ENCODE measurements around the gene CLK2.

Gene CLK2

DNA sequence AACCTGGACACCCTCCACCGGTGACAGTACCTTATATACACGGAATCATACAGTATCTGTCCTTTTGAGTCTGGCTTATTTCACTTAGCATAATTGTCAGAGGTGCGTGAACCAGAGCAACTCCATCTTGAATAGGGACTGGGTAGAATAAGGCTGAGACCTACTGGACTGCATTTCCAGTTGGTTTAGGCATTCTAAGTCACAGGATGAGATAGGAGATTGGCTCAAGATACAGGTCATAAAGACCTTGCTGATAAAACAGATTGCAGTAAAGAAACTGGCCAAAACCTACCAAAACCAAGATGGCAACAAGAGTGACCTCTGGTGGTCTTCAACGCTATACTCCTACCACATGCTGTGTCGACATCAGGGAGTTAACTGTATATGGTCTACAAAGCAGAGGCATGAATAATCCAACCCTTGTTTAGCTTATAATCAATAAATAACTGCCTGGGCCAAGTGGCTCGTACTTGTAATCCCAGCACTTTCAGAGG lies 34.0 kb upstream of the CLK2 start:
- H3K27me3 Mint-ChIP-seq: no peaks in the 10 kb centered on the region
- H3K9me3 Mint-ChIP-seq: no peaks in the 10 kb centered on the region
- H3K36me3 Mint-ChIP-seq (ENCODE audit: insufficient read depth): peaks cover 17% of the 10 kb centered on the region
- peak overlapping the region in 1 of 2 donors; percentile 95 for H3K4me3 Mint-ChIP-seq
- peak overlapping the region; percentile 97 for H3K27ac Mint-ChIP-seq
- DNase-seq (no peak), ATAC-seq (replicated peaks) (no peak)
- peaks cover 23 to 28% of the 10 kb centered on the region in 2 donors for H3K4me1 Mint-ChIP-seq (ENCODE audit: low read depth in 2 of 2)

GRCh38 chr1:155305881-155306391 lies 32.6 kb upstream of the CLK2 start:
- ATAC-seq (replicated peaks): no peak
- H3K9me3 Mint-ChIP-seq: no peaks in the 10 kb centered on the region
- peaks cover 17% of the 10 kb centered on the region in 2 donors for H3K4me1 Mint-ChIP-seq (ENCODE audit: low read depth in 2 of 2)
- no peak for DNase-seq
- no peak overlapping the region for H3K4me3 Mint-ChIP-seq
- H3K27me3 Mint-ChIP-seq: no peaks in the 10 kb centered on the region
- H3K27ac Mint-ChIP-seq: no peak overlapping the region
- peaks cover 13% of the 10 kb centered on the region for H3K36me3 Mint-ChIP-seq (ENCODE audit: insufficient read depth)

- DNase-seq (no peak), ATAC-seq (replicated peaks) (no peak)
- no peaks in the 10 kb centered on the region for H3K9me3 Mint-ChIP-seq
- no peak overlapping the region for H3K27ac Mint-ChIP-seq
- no peaks in the 10 kb centered on the region for H3K27me3 Mint-ChIP-seq
- no peak overlapping the region for H3K4me3 Mint-ChIP-seq
- peaks cover 13% of the 10 kb centered on the region for H3K36me3 Mint-ChIP-seq (ENCODE audit: insufficient read depth)
- H3K4me1 Mint-ChIP-seq (ENCODE audit: low read depth in 2 of 2): peaks cover 10 to 13% of the 10 kb centered on the region in 2 donors
These were observed 31.3 kb upstream of the CLK2 start for GRCh38 chr1:155304558-155305063.

- no peaks in the 10 kb centered on the region for H3K36me3 Mint-ChIP-seq (ENCODE audit: insufficient read depth)
- H3K27ac Mint-ChIP-seq: no peak within 1 kb of the TSS
- DNase-seq: no peak
- no peak within 1 kb of the TSS for H3K4me3 Mint-ChIP-seq
- no peak for ATAC-seq (replicated peaks)
- no peaks in the 10 kb centered on the region for H3K4me1 Mint-ChIP-seq (ENCODE audit: low read depth in 2 of 2)
- H3K27me3 Mint-ChIP-seq: peaks cover 17 to 22% of the 10 kb centered on the region in 2 donors
- H3K9me3 Mint-ChIP-seq: no peaks in the 10 kb centered on the region
These were observed 28.1 kb upstream of the CLK2 start, which contains the start of gene PKLR for GRCh38 chr1:155301342-155301841. TSS of gene PKLR (minus strand) at chr1:155301438. CDS start at chr1:155301395, 43 bp downstream.

- no peak for DNase-seq
- H3K4me3 Mint-ChIP-seq: no peak overlapping the region
- no peak for ATAC-seq (replicated peaks)
These were observed 27.4 kb upstream of the CLK2 start for GRCh38 chr1:155300553-155301329.

GRCh38 chr1:155300024-155300423 lies 26.7 kb upstream of the CLK2 start:
- Mint-ChIP-seq H3K4me3 (no peak overlapping the region), H3K4me1 (ENCODE audit: low read depth in 2 of 2) (no peaks in the 10 kb centered on the region), H3K36me3 (ENCODE audit: insufficient read depth) (no peaks in the 10 kb centered on the region), H3K9me3 (no peaks in the 10 kb centered on the region), H3K27ac (no peak overlapping the region), H3K27me3 (peaks cover 31 to 32% of the 10 kb centered on the region in 2 donors)
- DNase-seq (no peak), ATAC-seq (replicated peaks) (no peak)

More at GRCh38 chr1:155300553-155301329, 27.4 kb upstream of the CLK2 start:
- H3K27ac Mint-ChIP-seq: no peak overlapping the region
- no peaks in the 10 kb centered on the region for H3K4me1 Mint-ChIP-seq (ENCODE audit: low read depth in 2 of 2)
- no peaks in the 10 kb centered on the region for H3K9me3 Mint-ChIP-seq
- no peaks in the 10 kb centered on the region for H3K36me3 Mint-ChIP-seq (ENCODE audit: insufficient read depth)
- peaks cover 24 to 28% of the 10 kb centered on the region in 2 donors for H3K27me3 Mint-ChIP-seq

DNA sequence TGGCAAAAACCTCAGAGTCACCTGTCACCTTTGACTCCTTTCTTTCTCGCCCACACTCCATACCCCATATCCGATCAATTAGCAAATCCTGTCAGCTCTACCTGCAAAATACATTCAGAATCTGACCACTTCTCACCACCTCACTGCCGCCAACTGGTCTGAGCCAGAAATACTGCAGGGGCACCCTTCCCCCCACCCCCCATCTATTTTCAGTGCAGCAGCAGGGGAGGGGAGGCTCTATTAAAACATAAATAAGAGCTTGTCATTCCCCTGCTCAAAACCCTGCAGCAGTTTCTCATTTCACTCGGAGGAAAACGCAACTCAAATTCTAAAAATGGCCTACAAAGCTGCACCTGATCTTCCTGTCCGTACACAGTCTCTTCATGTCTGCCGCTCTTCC lies 24.1 kb upstream of the CLK2 start:
- peaks cover 40 to 46% of the 10 kb centered on the region in 2 donors for H3K27me3 Mint-ChIP-seq
- H3K27ac Mint-ChIP-seq: peak overlapping the region in 1 of 2 donors; percentile 9
- no peak for DNase-seq
- no peak for ATAC-seq (replicated peaks)
- H3K4me3 Mint-ChIP-seq: no peak overlapping the region
- H3K36me3 Mint-ChIP-seq (ENCODE audit: insufficient read depth): no peaks in the 10 kb centered on the region
- H3K4me1 Mint-ChIP-seq (ENCODE audit: low read depth in 2 of 2): peaks cover 0 to 5% of the 10 kb centered on the region in 2 donors
- no peaks in the 10 kb centered on the region for H3K9me3 Mint-ChIP-seq

DNA sequence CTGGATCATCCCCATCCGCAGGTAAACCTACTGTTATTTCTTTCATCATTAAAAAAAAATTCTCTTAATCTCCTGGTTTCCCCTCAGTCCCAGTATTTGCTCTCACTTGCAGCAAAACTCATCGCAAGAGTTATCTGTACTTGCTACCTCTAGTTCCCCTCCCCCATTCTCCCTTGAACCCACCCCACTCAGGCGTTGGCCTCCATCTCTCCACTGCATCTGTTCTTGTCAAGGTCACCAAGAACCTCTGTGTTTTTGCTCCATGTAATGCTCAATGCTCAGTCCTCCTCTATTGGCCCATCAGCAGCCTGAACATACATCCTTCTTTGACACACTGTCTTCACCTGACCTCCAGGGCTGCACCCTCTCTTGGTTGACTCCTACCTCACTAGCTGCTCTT lies 23.4 kb upstream of the CLK2 start:
- Mint-ChIP-seq H3K27me3 (peaks cover 40 to 49% of the 10 kb centered on the region in 2 donors), H3K36me3 (ENCODE audit: insufficient read depth) (no peaks in the 10 kb centered on the region)

GRCh38 chr1:155295942-155296267 lies 22.6 kb upstream of the CLK2 start:
- Mint-ChIP-seq H3K4me3 (peak overlapping the region in 1 of 2 donors; percentile 34), H3K4me1 (ENCODE audit: low read depth in 2 of 2) (peaks cover 0 to 5% of the 10 kb centered on the region in 2 donors), H3K27me3 (peaks cover 40 to 54% of the 10 kb centered on the region in 2 donors), H3K9me3 (no peaks in the 10 kb centered on the region), H3K36me3 (ENCODE audit: insufficient read depth) (no peaks in the 10 kb centered on the region), H3K27ac (no peak overlapping the region)
- ATAC-seq (replicated peaks): no peak
- no peak for DNase-seq

More for the DNA sequence above, 23.4 kb upstream of the CLK2 start:
- Mint-ChIP-seq H3K9me3 (no peaks in the 10 kb centered on the region), H3K27ac (no peak overlapping the region), H3K4me1 (ENCODE audit: low read depth in 2 of 2) (peaks cover 0 to 5% of the 10 kb centered on the region in 2 donors), H3K4me3 (no peak overlapping the region)
- no peak for DNase-seq
- ATAC-seq (replicated peaks): no peak

DNA sequence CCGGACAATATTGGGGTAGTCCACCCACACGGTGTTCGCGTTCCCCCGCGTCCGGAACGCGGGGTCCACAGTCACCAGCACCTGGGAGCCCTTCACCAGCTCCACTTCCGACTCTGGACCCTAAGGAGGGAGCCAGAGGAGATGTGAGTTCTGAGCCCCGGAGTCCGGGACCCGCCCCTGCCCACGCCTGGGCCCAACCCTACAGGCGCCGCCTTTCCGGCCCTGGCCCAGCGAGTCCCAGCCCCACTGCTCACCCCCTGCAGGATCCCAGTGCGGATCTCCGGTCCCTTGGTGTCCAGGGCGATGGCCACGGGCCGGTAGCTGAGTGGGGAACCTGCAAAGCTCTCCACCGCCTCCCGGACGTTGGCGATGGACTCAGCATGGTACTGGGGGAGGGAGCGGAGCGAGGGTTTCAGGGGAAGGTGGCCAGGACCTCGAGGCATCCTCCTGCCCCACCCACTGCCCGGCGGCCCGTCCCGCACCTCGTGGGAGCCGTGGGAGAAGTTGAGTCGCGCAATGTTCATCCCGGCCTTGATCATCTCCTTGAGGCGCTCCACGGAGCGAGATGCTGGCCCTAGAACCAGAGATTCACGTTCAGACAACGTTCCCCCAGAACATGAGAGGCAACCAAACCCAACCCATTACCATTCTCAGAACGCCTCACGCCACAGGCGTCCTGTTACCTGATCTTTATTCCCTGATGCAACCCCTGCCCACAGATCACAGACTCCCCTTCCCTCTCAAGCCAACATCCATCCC lies 22.1 kb upstream of the CLK2 start:
- H3K27ac Mint-ChIP-seq: no peak overlapping the region
- H3K9me3 Mint-ChIP-seq: no peaks in the 10 kb centered on the region
- H3K36me3 Mint-ChIP-seq (ENCODE audit: insufficient read depth): peaks cover 2% of the 10 kb centered on the region
- H3K27me3 Mint-ChIP-seq: peaks cover 40 to 57% of the 10 kb centered on the region in 2 donors
- ATAC-seq (replicated peaks): no peak
- DNase-seq: no peak
- H3K4me3 Mint-ChIP-seq: no peak overlapping the region
- H3K4me1 Mint-ChIP-seq (ENCODE audit: low read depth in 2 of 2): peaks cover 0 to 5% of the 10 kb centered on the region in 2 donors

DNA sequence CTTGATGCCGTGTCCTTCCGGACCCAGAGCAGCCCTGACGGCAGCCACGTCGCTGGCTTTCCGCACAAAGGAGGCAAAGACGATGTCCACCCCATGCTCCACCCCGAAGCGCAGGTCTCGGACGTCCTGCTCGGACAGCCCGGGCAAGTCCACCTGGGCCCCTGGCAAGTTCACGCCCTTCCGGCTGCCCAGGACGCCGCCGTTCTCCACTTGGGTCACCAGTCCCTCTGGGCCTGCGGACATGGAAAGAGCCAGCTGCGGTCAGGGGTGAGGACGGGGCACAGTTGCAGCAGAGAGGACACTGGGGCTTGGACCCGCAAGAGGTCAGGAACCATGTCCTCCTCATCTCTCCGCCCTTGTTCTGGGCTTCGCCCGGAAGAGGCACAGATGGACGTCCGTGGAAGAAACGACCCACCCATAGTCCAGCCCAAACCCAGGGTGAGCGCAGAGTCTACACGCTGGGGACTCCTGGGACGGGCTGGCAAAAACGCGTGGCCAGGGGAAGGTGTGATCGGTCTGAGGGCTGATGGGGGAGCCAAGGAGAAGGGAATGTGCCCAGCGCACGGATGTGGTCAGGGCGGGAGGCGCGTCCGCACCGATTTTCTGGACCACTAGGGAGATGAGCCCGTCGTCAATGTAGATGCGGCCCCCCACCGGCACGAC lies 21.3 kb upstream of the CLK2 start:
- ATAC-seq (replicated peaks): no peak
- no peaks in the 10 kb centered on the region for H3K9me3 Mint-ChIP-seq
- H3K4me1 Mint-ChIP-seq (ENCODE audit: low read depth in 2 of 2): peaks cover 0 to 5% of the 10 kb centered on the region in 2 donors
- no peak overlapping the region for H3K27ac Mint-ChIP-seq
- H3K27me3 Mint-ChIP-seq: peaks cover 40 to 64% of the 10 kb centered on the region in 2 donors
- no peak for DNase-seq
- H3K4me3 Mint-ChIP-seq: peak overlapping the region in 1 of 2 donors; percentile 12
- H3K36me3 Mint-ChIP-seq (ENCODE audit: insufficient read depth): peaks cover 2% of the 10 kb centered on the region

DNA sequence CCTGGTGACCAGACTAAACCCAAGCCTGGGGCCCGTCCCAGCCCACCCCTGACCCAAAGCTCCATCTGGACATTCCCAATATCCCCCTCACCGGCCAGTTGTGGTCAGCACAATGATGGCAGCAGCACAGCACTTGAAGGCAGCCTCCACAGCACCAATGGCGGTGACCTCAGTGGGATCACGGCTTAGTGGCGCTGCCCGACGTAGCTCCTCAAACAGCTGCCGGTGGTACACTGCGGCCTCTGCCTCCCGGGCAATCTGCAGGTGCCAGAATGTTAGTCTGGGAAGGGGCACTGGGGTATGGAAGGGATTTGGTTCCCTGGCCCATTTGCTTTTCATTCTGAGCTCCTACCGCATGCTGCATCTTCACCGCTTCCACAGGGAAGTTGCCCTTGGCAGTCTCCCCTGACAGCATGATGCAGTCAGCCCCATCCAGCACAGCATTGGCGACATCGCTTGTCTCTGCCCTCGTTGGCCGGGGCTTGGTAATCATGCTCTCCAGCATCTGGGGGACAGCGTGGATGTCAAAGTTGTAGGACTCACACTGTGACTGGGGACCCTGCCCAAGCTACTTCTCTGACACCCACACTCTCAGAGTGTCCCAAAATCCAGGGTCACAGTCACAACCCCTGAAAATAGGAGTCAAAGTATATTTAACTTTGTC lies 19.9 kb upstream of the CLK2 start:
- peaks cover 35 to 64% of the 10 kb centered on the region in 2 donors for H3K27me3 Mint-ChIP-seq
- DNase-seq (no peak), ATAC-seq (replicated peaks) (no peak)
- peaks cover 2% of the 10 kb centered on the region for H3K36me3 Mint-ChIP-seq (ENCODE audit: insufficient read depth)
- H3K4me3 Mint-ChIP-seq: no peak overlapping the region
- H3K27ac Mint-ChIP-seq: no peak overlapping the region
- H3K9me3 Mint-ChIP-seq: no peaks in the 10 kb centered on the region
- peaks cover 0 to 5% of the 10 kb centered on the region in 2 donors for H3K4me1 Mint-ChIP-seq (ENCODE audit: low read depth in 2 of 2)
